ENCODE measurements around the gene FRG2.
"Not testable (repeated sequence)": the region's sequence is repeated elsewhere in the genome, so short reads cannot be mapped to it uniquely, and the experiment has no call there.

DNA sequence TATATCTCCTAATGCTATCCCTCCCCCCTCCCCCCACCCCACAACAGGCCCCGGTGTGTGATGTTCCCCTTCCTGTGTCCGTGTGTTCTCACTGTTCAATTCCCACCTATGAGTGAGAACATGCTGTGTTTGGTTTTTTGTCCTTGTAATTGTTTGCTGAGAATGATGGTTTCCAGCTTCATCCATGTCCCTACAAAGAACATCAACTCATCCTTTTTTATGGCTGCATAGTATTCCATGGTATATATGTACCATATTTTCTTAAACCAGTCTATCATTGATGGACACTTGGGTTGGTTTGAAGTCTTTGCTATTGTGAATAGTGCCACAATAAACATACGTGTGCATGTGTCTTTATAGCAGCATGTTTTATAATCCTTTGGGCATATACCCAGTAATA lies 37.1 kb downstream of the FRG2 start:
- TF ChIP-seq CTCF (conservative IDR thresholded peaks at IDR 0.05); ZFX (IDR thresholded peaks at IDR 0.05): not testable (repeated sequence)
